22Rv1 (cell line): ENCODE measurements around the gene TAF6.

ENCODE experiments used
- ZFX ChIP-seq: fragments of 450-650 bp; IDR thresholded peaks from 2 replicates; pipeline ENCODE4 v1.6.1; 2017; ENCODE audit warnings: antibody characterized with exemption, borderline replicate concordance
- TF ChIP-seq, protein P1 (sequence below): fragments of 450-650 bp; IDR thresholded peaks from 2 replicates; pipeline ENCODE4 v1.5.1; 2017; ENCODE audit warnings: mild to moderate bottlenecking

GRCh38 chr7:100089458-100090196 lies 29.5 kb downstream of the TAF6 start:
- TF ChIP-seq, protein P1, sequence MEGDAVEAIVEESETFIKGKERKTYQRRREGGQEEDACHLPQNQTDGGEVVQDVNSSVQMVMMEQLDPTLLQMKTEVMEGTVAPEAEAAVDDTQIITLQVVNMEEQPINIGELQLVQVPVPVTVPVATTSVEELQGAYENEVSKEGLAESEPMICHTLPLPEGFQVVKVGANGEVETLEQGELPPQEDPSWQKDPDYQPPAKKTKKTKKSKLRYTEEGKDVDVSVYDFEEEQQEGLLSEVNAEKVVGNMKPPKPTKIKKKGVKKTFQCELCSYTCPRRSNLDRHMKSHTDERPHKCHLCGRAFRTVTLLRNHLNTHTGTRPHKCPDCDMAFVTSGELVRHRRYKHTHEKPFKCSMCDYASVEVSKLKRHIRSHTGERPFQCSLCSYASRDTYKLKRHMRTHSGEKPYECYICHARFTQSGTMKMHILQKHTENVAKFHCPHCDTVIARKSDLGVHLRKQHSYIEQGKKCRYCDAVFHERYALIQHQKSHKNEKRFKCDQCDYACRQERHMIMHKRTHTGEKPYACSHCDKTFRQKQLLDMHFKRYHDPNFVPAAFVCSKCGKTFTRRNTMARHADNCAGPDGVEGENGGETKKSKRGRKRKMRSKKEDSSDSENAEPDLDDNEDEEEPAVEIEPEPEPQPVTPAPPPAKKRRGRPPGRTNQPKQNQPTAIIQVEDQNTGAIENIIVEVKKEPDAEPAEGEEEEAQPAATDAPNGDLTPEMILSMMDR: no peak
- TF ChIP-seq ZFX: no peak
